ENCODE results near the gene CYB561.

The CYB561 gene

GRCh38 chr17:63435681-63436522 lies 10.2 kb downstream of the CYB561 start:
- peak in 9 of 56 donors; percentile 17 to 46 (median 29) for DNase-seq

GRCh38 chr17:63434951-63435571 lies 11.0 kb downstream of the CYB561 start:
- DNase-seq, result peak in 41 of 56 donors; percentile 7 to 87 (median 43)

GRCh38 chr17:63433746-63434591 lies 12.1 kb downstream of the CYB561 start:
- peak in 8 of 56 donors; percentile 14 to 47 (median 34) for DNase-seq

GRCh38 chr17:63431939-63432804 lies 13.9 kb downstream of the CYB561 start:
- no peak for DNase-seq

GRCh38 chr17:63431618-63431938 lies 14.5 kb downstream of the CYB561 start:
- no peak for DNase-seq

- DNase-seq, result no peak
These were observed 15.9 kb downstream of the CYB561 start for GRCh38 chr17:63430223-63430622.

- no peak for DNase-seq
These were observed 16.3 kb downstream of the CYB561 start for GRCh38 chr17:63429766-63430165.

- no peak for DNase-seq
These were observed 19.2 kb downstream of the CYB561 start for GRCh38 chr17:63426917-63427308.

GRCh38 chr17:63426041-63426916 lies 19.8 kb downstream of the CYB561 start:
- DNase-seq, result no peak

- DNase-seq, result peak in 48 of 56 donors; percentile 14 to 87 (median 58)
These were observed 20.6 kb downstream of the CYB561 start for GRCh38 chr17:63425483-63425882.

GRCh38 chr17:63423963-63424362 lies 22.1 kb downstream of the CYB561 start:
- no peak for DNase-seq

GRCh38 chr17:63423251-63423950 lies 22.7 kb downstream of the CYB561 start:
- DNase-seq, result no peak

GRCh38 chr17:63421681-63422645 lies 24.1 kb downstream of the CYB561 start:
- DNase-seq, result no peak

GRCh38 chr17:63420868-63421680 lies 25.0 kb downstream of the CYB561 start:
- no peak for DNase-seq

GRCh38 chr17:63419949-63420867 lies 25.9 kb downstream of the CYB561 start:
- no peak for DNase-seq

- DNase-seq, result no peak
These were observed 26.7 kb downstream of the CYB561 start for GRCh38 chr17:63419398-63419797.

Data from nucleus accumbens (tissue), 56 donors.